Gastroesophageal sphincter (tissue), 3 donors: ENCODE data around the gene TSFM.

Source experiments
- CTCF ChIP-seq, 4 experiments: fragments of 200-600 bp in 2 of 4; fragments of 450-650 bp in 2 of 4; sonication (generic) in 1 of 4; IDR thresholded peaks; one replicate each; pipeline ENCODE4 v1.5.1; 2017 to 2019; ENCODE audit warnings: antibody characterized with exemption in 4 of 4, mild to moderate bottlenecking in 2 of 4, moderate library complexity in 2 of 4
- POLR2A ChIP-seq, 2 donors: fragments of 450-650 bp; IDR thresholded peaks; one replicate each; pipeline ENCODE4 v1.6.1; 2017; ENCODE audit warnings: antibody characterized with exemption in 2 of 2, mild to moderate bottlenecking in 2 of 2, moderate library complexity in 1 of 2
- POLR2AphosphoS5 ChIP-seq: sonication (generic); formaldehyde crosslinking; IDR thresholded peaks from one replicate; pipeline ENCODE4 v1.6.1; 2017; ENCODE audit warnings: antibody characterized with exemption

GRCh38 chr12:57826966-57827365, 44.4 kb downstream of the TSFM start:
- TF ChIP-seq POLR2AphosphoS5 (no peak), POLR2A (IDR thresholded peaks at IDR 0.05) (no peak), CTCF (IDR thresholded peaks at IDR 0.05) (no peak)
